A673 (cell line): ENCODE data around the gene ZNF155. TPM values are rescaled to one million over a fixed set of nuclear protein-coding genes. Genes with fewer than 3 reads are reported as not detected.
"Not testable (repeated sequence)": the region's sequence is repeated elsewhere in the genome, so short reads cannot be mapped to it uniquely, and the experiment has no call there.

Experiments
- BruUV-seq: library from RNA; stranded (reverse); fragments of 400-500 nt; replicated peaks from 2 replicates; lab custom pipeline; 2021; lab: Mats Ljungman, UMichigan
- CTCF ChIA-PET: fragments of 300-600 bp; sonication (Branson Sonifier 250); formaldehyde crosslinking; loops from one replicate; lab custom pipeline; 2022; ENCODE audit warnings: antibody characterized with exemption; lab: Charles Lee
- POLR2A ChIA-PET: fragments of 300-600 bp; sonication (Branson Sonifier 250); formaldehyde crosslinking; loops from one replicate; lab custom pipeline; 2022; ENCODE audit warnings: antibody characterized with exemption; ENCODE audit not compliant: low non-redundant PET; lab: Charles Lee
- DNase-seq: peaks from one replicate; pipeline ENCODE4 v3.0.0-alpha.2; 2015; ENCODE audit warnings: low spot score
- H3K27ac ChIP-seq: fragments of 200-600 bp; sonication (generic); 2 replicates; pipeline ENCODE4 v1.5.1; 2016; ENCODE audit warnings: mixed run types, low read depth, mild to moderate bottlenecking, mixed read lengths, antibody characterized with exemption, low read length; ENCODE audit not compliant: poor library complexity, severe bottlenecking
- H3K27me3 ChIP-seq: fragments of 200-600 bp; sonication (generic); replicated peaks from 2 replicates; pipeline ENCODE4 v1.6.1; 2017; ENCODE audit warnings: mixed run types, low read depth, mild to moderate bottlenecking, mixed read lengths, antibody characterized with exemption, low read length; ENCODE audit not compliant: insufficient read depth, poor library complexity
- H3K36me3 ChIP-seq: fragments of 200-600 bp; sonication (generic); 2 replicates; pipeline ENCODE4 v1.6.1; 2016; ENCODE audit warnings: mixed run types, mild to moderate bottlenecking, mixed read lengths, antibody characterized with exemption, low read length; ENCODE audit not compliant: insufficient read depth, poor library complexity, severe bottlenecking
- H3K4me1 ChIP-seq: fragments of 200-600 bp; sonication (generic); 2 replicates; pipeline ENCODE4 v1.6.1; 2017; ENCODE audit warnings: mixed run types, mild to moderate bottlenecking, mixed read lengths, antibody characterized with exemption, low read length; ENCODE audit not compliant: insufficient read depth, poor library complexity, severe bottlenecking
- H3K4me3 ChIP-seq: fragments of 200-600 bp; sonication (generic); 2 replicates; pipeline ENCODE4 v1.5.1; 2016; ENCODE audit warnings: low read depth, mixed run types, mild to moderate bottlenecking, mixed read lengths, low read length; ENCODE audit not compliant: poor library complexity, severe bottlenecking
- H3K9me3 ChIP-seq: fragments of 200-600 bp; sonication (generic); 2 replicates; pipeline ENCODE4 v1.6.1; 2016; ENCODE audit warnings: mixed run types, low read depth, mild to moderate bottlenecking, mixed read lengths, antibody characterized with exemption, low read length; ENCODE audit not compliant: poor library complexity, severe bottlenecking
- CTCF ChIP-seq: fragments of 300-800, 200-600 bp; sonication (generic); conservative IDR thresholded peaks from 2 replicates; pipeline ENCODE4 v1.5.1; 2017; ENCODE audit warnings: low read depth, mild to moderate bottlenecking, antibody characterized with exemption, low read length, moderate library complexity, mixed read lengths
- EZH2 ChIP-seq: fragments of 200-600 bp; sonication (generic); IDR thresholded peaks from 2 replicates; pipeline ENCODE4 v1.6.1; 2017; ENCODE audit warnings: borderline replicate concordance, low read depth, mild to moderate bottlenecking, mixed read lengths, antibody characterized with exemption, low read length; ENCODE audit not compliant: poor library complexity, severe bottlenecking
- intact Hi-C: fragments of 100-400 bp; cut with micrococcal nuclease; formaldehyde crosslinking; loops from one replicate; pipeline ENCODE4 v1.10.0; 2022; ENCODE audit not compliant: unreplicated experiment
- total RNA-seq: library from RNA; stranded (reverse); gene quantifications from 2 replicates; pipeline ENCODE4 v1.2.3, GENCODE V29; 2021

Gene ZNF155
- total RNA-seq, 1 experiment from 2014 or later, result 8.0 TPM

DNA sequence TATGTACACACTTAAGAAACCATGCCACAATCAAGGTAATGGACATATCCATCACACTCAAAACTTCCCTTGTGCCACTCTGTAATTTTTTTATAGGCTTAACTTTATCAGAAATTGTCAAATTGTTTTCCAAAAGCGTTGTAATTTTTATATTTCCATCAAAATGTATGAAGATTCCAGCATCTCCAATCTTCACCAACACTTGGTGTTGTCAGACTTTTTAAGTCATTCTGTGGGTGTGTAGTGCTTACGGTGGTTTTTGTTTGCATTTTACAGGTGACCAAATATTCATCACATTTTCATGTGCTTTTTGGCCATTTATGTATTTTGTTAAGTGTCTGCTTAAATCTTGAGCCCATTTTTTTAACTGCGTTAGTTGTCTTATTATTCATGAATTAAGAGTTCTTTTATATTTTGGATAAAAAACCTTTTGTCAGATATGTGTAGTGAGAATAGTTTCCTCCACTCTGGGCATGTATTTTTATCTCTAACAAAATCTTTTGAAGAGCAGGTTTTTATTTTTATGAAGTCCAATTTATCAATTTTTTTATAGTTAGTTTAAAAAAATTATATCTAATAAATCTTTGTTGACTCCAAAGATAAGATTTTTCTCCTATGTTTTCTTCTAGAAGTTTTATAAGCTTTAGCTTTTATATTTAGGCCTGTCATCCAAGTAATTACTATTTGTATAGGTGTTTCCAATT lies 44.3 kb upstream of the ZNF155 start:
- ChIA-PET CTCF (no interaction called here), POLR2A (no interaction called here)
- H3K4me3 ChIP-seq, result no peak overlapping the region
- peaks cover 13% of the 10 kb centered on the region for H3K27me3 ChIP-seq
- TF ChIP-seq CTCF, result no peak
- no peak for TF ChIP-seq EZH2
- peaks cover 12% of the 10 kb centered on the region for H3K9me3 ChIP-seq
- DNase-seq, result no peak
- H3K36me3 ChIP-seq, result no peaks in the 10 kb centered on the region
- no peak overlapping the region for H3K27ac ChIP-seq
- intact Hi-C loops, result no loop called here
- BruUV-seq, result no TSS peak
- H3K4me1 ChIP-seq, result no peaks in the 10 kb centered on the region

- POLR2A ChIA-PET, result no interaction called here
- H3K27me3 ChIP-seq, result peaks cover 13% of the 10 kb centered on the region
- BruUV-seq, result no TSS peak
- H3K27ac ChIP-seq, result no peak overlapping the region
- CTCF ChIA-PET, result no interaction called here
- TF ChIP-seq EZH2 (no peak), CTCF (no peak)
- no peak overlapping the region for H3K4me3 ChIP-seq
- intact Hi-C loops, result no loop called here
- DNase-seq, result no peak
- no peaks in the 10 kb centered on the region for H3K36me3 ChIP-seq
- H3K9me3 ChIP-seq, result peaks cover 12% of the 10 kb centered on the region
- H3K4me1 ChIP-seq, result no peaks in the 10 kb centered on the region
Observed at GRCh38 chr19:43940719-43941118, 43.3 kb upstream of the ZNF155 start.

GRCh38 chr19:43941209-43941608 lies 42.8 kb upstream of the ZNF155 start:
- Histone ChIP-seq H3K4me3 (no peak overlapping the region), H3K4me1 (no peaks in the 10 kb centered on the region), H3K36me3 (no peaks in the 10 kb centered on the region), H3K9me3 (peaks cover 12% of the 10 kb centered on the region), H3K27ac (no peak overlapping the region), H3K27me3 (peaks cover 13% of the 10 kb centered on the region)
- intact Hi-C loops, result no loop called here
- TF ChIP-seq EZH2 (no peak), CTCF (no peak)
- DNase-seq, result no peak
- CTCF ChIA-PET, result no interaction called here
- BruUV-seq, result no TSS peak
- POLR2A ChIA-PET, result no interaction called here

GRCh38 chr19:43947412-43947811 lies 36.6 kb upstream of the ZNF155 start:
- CTCF ChIA-PET, POLR2A ChIA-PET, BruUV-seq, DNase-seq, H3K36me3 ChIP-seq, H3K27ac ChIP-seq, intact Hi-C loops, H3K27me3 ChIP-seq, H3K9me3 ChIP-seq, H3K4me3 ChIP-seq, H3K4me1 ChIP-seq: not testable (repeated sequence)

DNA sequence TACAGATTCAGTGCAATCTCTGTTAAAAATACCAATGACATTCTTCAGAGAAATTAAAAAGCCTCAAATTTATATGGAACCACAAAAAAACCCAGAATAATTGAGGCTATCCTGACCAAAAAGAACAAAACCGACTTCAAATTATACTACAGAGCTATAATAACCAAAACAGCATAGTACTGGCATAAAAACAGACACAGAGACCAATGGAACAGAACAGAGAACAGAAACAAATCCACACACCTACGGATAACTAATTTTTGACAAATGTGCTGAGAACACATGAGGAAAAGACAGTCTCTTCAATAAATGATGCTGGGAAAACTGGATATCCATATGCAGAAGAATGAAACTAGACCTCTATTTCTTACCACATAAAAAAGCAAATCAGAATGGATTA lies 34.2 kb upstream of the ZNF155 start:
- CTCF ChIA-PET, POLR2A ChIA-PET: not testable (repeated sequence)

More for the DNA sequence above, 34.2 kb upstream of the ZNF155 start:
- BruUV-seq, H3K9me3 ChIP-seq, H3K27ac ChIP-seq, H3K27me3 ChIP-seq, intact Hi-C loops, H3K4me3 ChIP-seq, H3K36me3 ChIP-seq, H3K4me1 ChIP-seq, DNase-seq: not testable (repeated sequence)
